OCI-LY1 (cell line): Measurements from ENCODE around the gene TCEANC.
"Not testable (repeated sequence)": the region's sequence is repeated elsewhere in the genome, so short reads cannot be mapped to it uniquely, and the experiment has no call there.

Experiments
- H2AFZ ChIP-seq: fragments of 200-600 bp; sonication (generic), shearing (Covaris generic); 2 replicates; pipeline ENCODE4 v1.6.0; 2014; ENCODE audit warnings: antibody characterized with exemption, mild to moderate bottlenecking, low read length
- H3F3A ChIP-seq: fragments of 200-600 bp; sonication (generic), shearing (Covaris generic); 2 replicates; pipeline ENCODE4 v1.6.0; 2014; ENCODE audit warnings: mild to moderate bottlenecking, antibody characterized with exemption, low read length, moderate library complexity; ENCODE audit not compliant: insufficient read depth
- H3K27ac ChIP-seq: fragments of 200-600 bp; sonication (generic); 2 replicates; pipeline ENCODE4 v1.5.1; 2014; ENCODE audit warnings: low read length, mixed run types, mild to moderate bottlenecking, low read depth; ENCODE audit not compliant: poor library complexity, severe bottlenecking
- H3K27me3 ChIP-seq: fragments of 200-600 bp; sonication (generic); 2 replicates; pipeline ENCODE4 v1.6.0; 2014; ENCODE audit warnings: antibody characterized with exemption, mild to moderate bottlenecking, low read length, moderate library complexity; ENCODE audit not compliant: insufficient read depth
- H3K36me3 ChIP-seq: fragments of 200-600 bp; sonication (generic); 2 replicates; pipeline ENCODE4 v1.6.1; 2014; ENCODE audit warnings: mild to moderate bottlenecking, antibody characterized with exemption, low read length, moderate library complexity, mixed read lengths; ENCODE audit not compliant: insufficient read depth
- H3K4me1 ChIP-seq: fragments of 200-600 bp; sonication (generic); 2 replicates; pipeline ENCODE4 v1.5.1; 2014; ENCODE audit warnings: mild to moderate bottlenecking, low read length, moderate library complexity; ENCODE audit not compliant: insufficient read depth, severe bottlenecking
- H3K4me2 ChIP-seq: fragments of 200-600 bp; sonication (generic), shearing (Covaris generic); 2 replicates; pipeline ENCODE4 v1.6.1; 2014; ENCODE audit warnings: low read length
- H3K4me3 ChIP-seq: fragments of 200-600 bp; sonication (generic); 2 replicates; pipeline ENCODE4 v1.5.1; 2014; ENCODE audit warnings: low read length, low read depth, mild to moderate bottlenecking, mixed read lengths; ENCODE audit not compliant: poor library complexity, severe bottlenecking
- H3K79me2 ChIP-seq: fragments of 200-600 bp; shearing (Covaris generic); 2 replicates; pipeline ENCODE4 v1.6.1; 2016; ENCODE audit warnings: mixed run types, low read length, mixed read lengths; ENCODE audit not compliant: insufficient read depth
- H3K9ac ChIP-seq: fragments of 200-600 bp; sonication (generic), shearing (Covaris generic); 2 replicates; pipeline ENCODE4 v1.6.1; 2014; ENCODE audit warnings: mild to moderate bottlenecking, low read length, mixed read lengths
- H3K9me2 ChIP-seq: fragments of 200-600 bp; sonication (generic), shearing (Covaris generic); 2 replicates; pipeline ENCODE4 v1.6.1; 2014; ENCODE audit warnings: low read depth, mild to moderate bottlenecking, low read length, mixed read lengths
- H3K9me3 ChIP-seq: fragments of 200-600 bp; shearing (Covaris generic); 2 replicates; pipeline ENCODE4 v1.6.1; 2014; ENCODE audit warnings: low read length, mixed read lengths
- H4K20me1 ChIP-seq: fragments of 200-600 bp; sonication (generic), shearing (Covaris generic); 2 replicates; pipeline ENCODE4 v1.6.0; 2016; ENCODE audit warnings: mild to moderate bottlenecking, low read length; ENCODE audit not compliant: insufficient read depth
- CTCF ChIP-seq: fragments of 200-600 bp; sonication (generic), shearing (Covaris generic); IDR thresholded peaks from 2 replicates; pipeline ENCODE4 v1.5.1; 2017; ENCODE audit warnings: mild to moderate bottlenecking, antibody characterized with exemption, low read length, moderate library complexity, mixed read lengths
- EZH2 ChIP-seq: fragments of 200-600 bp; sonication (generic), shearing (Covaris generic); IDR thresholded peaks from 2 replicates; pipeline ENCODE4 v1.8.0; 2017; ENCODE audit warnings: borderline replicate concordance, mixed run types, mild to moderate bottlenecking, antibody characterized with exemption, low read length, moderate library complexity, mixed read lengths

The TCEANC gene

GRCh38 chrX:13622401-13622964 is 30.5 kb upstream of the TCEANC start:
- H3K4me3 ChIP-seq: no peak overlapping the region
- no peak overlapping the region for H3K27ac ChIP-seq
- H3K36me3 ChIP-seq: no peaks in the 10 kb centered on the region
- no peak overlapping the region for H2AFZ ChIP-seq
- no peak overlapping the region for H3K9ac ChIP-seq
- H3K4me2 ChIP-seq: no peak overlapping the region
- no peaks in the 10 kb centered on the region for H4K20me1 ChIP-seq
- H3K4me1 ChIP-seq: no peaks in the 10 kb centered on the region
- TF ChIP-seq EZH2 (no peak), CTCF (no peak)
- H3K27me3 ChIP-seq: no peaks in the 10 kb centered on the region
- H3F3A ChIP-seq: no peaks in the 10 kb centered on the region
- no peaks in the 10 kb centered on the region for H3K79me2 ChIP-seq
- no peaks in the 10 kb centered on the region for H3K9me3 ChIP-seq
- H3K9me2 ChIP-seq: no peaks in the 10 kb centered on the region

GRCh38 chrX:13627306-13627705 is 25.6 kb upstream of the TCEANC start:
- Histone ChIP-seq H3K27ac (no peak overlapping the region), H3K4me2 (no peak overlapping the region), H3K4me3 (no peak overlapping the region), H3K9me3 (no peaks in the 10 kb centered on the region), H3F3A (no peaks in the 10 kb centered on the region), H3K79me2 (no peaks in the 10 kb centered on the region), H4K20me1 (no peaks in the 10 kb centered on the region), H2AFZ (no peak overlapping the region), H3K9ac (no peak overlapping the region), H3K27me3 (no peaks in the 10 kb centered on the region), H3K4me1 (no peaks in the 10 kb centered on the region), H3K36me3 (no peaks in the 10 kb centered on the region), H3K9me2 (no peaks in the 10 kb centered on the region)
- TF ChIP-seq CTCF (no peak), EZH2 (no peak)

- not testable (repeated sequence) for H3K27me3 ChIP-seq, H4K20me1 ChIP-seq, H3K9me2 ChIP-seq, H3K79me2 ChIP-seq, H3K9ac ChIP-seq, H3F3A ChIP-seq, H3K27ac ChIP-seq, H2AFZ ChIP-seq, H3K9me3 ChIP-seq, H3K4me2 ChIP-seq, H3K4me1 ChIP-seq, H3K36me3 ChIP-seq, H3K4me3 ChIP-seq
These were observed 15.7 kb upstream of the TCEANC start for GRCh38 chrX:13637224-13637623.

- no peak overlapping the region for H2AFZ ChIP-seq
These were observed 14.9 kb upstream of the TCEANC start for GRCh38 chrX:13638021-13638420.

More at GRCh38 chrX:13638021-13638420, 14.9 kb upstream of the TCEANC start:
- Histone ChIP-seq H3K79me2 (no peaks in the 10 kb centered on the region), H3K4me1 (no peaks in the 10 kb centered on the region), H4K20me1 (no peaks in the 10 kb centered on the region), H3K4me2 (no peak overlapping the region), H3K4me3 (no peak overlapping the region), H3K9me2 (no peaks in the 10 kb centered on the region), H3K27ac (no peak overlapping the region), H3K9me3 (no peaks in the 10 kb centered on the region), H3K9ac (no peak overlapping the region), H3F3A (no peaks in the 10 kb centered on the region), H3K36me3 (no peaks in the 10 kb centered on the region), H3K27me3 (no peaks in the 10 kb centered on the region)
- TF ChIP-seq CTCF (no peak), EZH2 (no peak)
